ENCODE results near the gene DGKH. TPM values are rescaled to one million over a fixed set of nuclear protein-coding genes. Genes with fewer than 3 reads are reported as not detected.

DGKH gene
- total and polyA plus RNA-seq, 10 of the 15 experiments (the other 5 are each of a cell fraction or from before 2014, with no cell fraction given), result 1.3 to 15.2 (median 7.3) TPM

- Histone ChIP-seq H3K4me3 (no peak overlapping the region), H3K4me2 (ENCODE audit: control insufficient read depth, insufficient read depth) (no peak overlapping the region), H2AFZ (ENCODE audit: control insufficient read depth, low read depth, low read length) (no peak overlapping the region), H3K79me2 (ENCODE audit: control insufficient read depth, insufficient read depth, low read length) (no peaks in the 10 kb centered on the region), H4K20me1 (ENCODE audit: control insufficient read depth, insufficient read depth) (no peaks in the 10 kb centered on the region), H3K9ac (ENCODE audit: control insufficient read depth, insufficient read depth, low read length) (no peak overlapping the region), H3K27me3 (replicated peaks in 1 of 2; ENCODE audit: control insufficient read depth in 2 of 2, insufficient read depth in 2 of 2, low read length in 1 of 2) (no peaks in the 10 kb centered on the region), H3K36me3 (ENCODE audit: control insufficient read depth in 2 of 2, insufficient read depth in 2 of 2, low read length in 1 of 2) (peaks cover 0 to 4% of the 10 kb centered on the region in 2 experiments; a peak in 1 of 4 replicates), H3K4me1 (ENCODE audit: control insufficient read depth, insufficient read depth, low read length) (no peaks in the 10 kb centered on the region), H3K9me3 (replicated peaks; ENCODE audit: control insufficient read depth, insufficient read depth, low read length) (no peaks in the 10 kb centered on the region), H3K27ac (ENCODE audit: control insufficient read depth, insufficient read depth) (no peak overlapping the region)
- in situ Hi-C loops (cut with MboI) (no loop called here), intact Hi-C loops (cut with micrococcal nuclease; ENCODE audit: unreplicated experiment) (no loop called here)
- no peak for TF ChIP-seq BCLAF1 (IDR thresholded peaks at IDR 0.05)
- TF ChIP-seq HDAC2 (IDR thresholded peaks at IDR 0.05), result no peak
- TF ChIP-seq SIX5 (IDR thresholded peaks at IDR 0.05; ENCODE audit: low read depth, low read length, severe bottlenecking), result no peak
- no peak for TF ChIP-seq RUNX3 (IDR thresholded peaks at IDR 0.05; ENCODE audit: low read length)
- no peak for TF ChIP-seq ZBTB11 (CRISPR knock-in tag; IDR thresholded peaks at IDR 0.05)
- TF ChIP-seq CBX3 (IDR thresholded peaks at IDR 0.05; ENCODE audit: borderline replicate concordance, low read depth), result no peak
- no peak for TF ChIP-seq TBL1XR1 (IDR thresholded peaks at IDR 0.05; ENCODE audit: low read depth, low read length)
- CTCF ChIA-PET, result no interaction called here
- BruUV-seq (replicated peaks), result no TSS peak
- no peak for FAIRE-seq
- WGBS (ENCODE audit: insufficient coverage, insufficient replicate concordance, low lambda C conversion rate, missing lambda C conversion rate), result 97% methylated on average over 3 of the region's 3 CpGs
- POLR2A ChIA-PET, result no interaction called here
- RAD21 ChIA-PET (ENCODE audit: unreplicated experiment), result no interaction called here
- SMC1A ChIA-PET (ENCODE audit: uncharacterized antibody, unreplicated experiment), result interaction anchor here (1.3 kb wide), 1 partner anchor 8 kb away, joined by 4 read pairs; no protein-coding TSS in a partner anchor
- ATAC-seq, result no peak
- DNase-seq (ENCODE audit: low read depth, low spot score), result no peak
Measured at GRCh38 chr13:42229287-42229686, 180.8 kb downstream of the DGKH start.
